SK-N-SH treated with all-trans-retinoic acid at 6 μM for 48 hours (cell line): ENCODE measurements around the gene LSM10.

Source experiments
- ATAC-seq: fragments of 200-7000 bp; cut with Tn5 transposase; 3 replicates; pipeline ENCODE4 v1.9.1; 2020; ENCODE audit warnings: mild to moderate bottlenecking, moderate library complexity
- ARNTL ChIP-seq: fragments of 450-650 bp; formaldehyde crosslinking; IDR thresholded peaks from 2 replicates; pipeline ENCODE4 v1.5.0; 2020; ENCODE audit warnings: low read depth, mild to moderate bottlenecking, moderate library complexity, borderline replicate concordance
- CSDC2 ChIP-seq: fragments of 250-450 bp; sonication (Bioruptor Pico); IDR thresholded peaks from 2 replicates; pipeline ENCODE4 v1.5.0; 2020; ENCODE audit warnings: mild to moderate bottlenecking, moderate library complexity
- CSRNP3 ChIP-seq: fragments of 250-450 bp; sonication (Bioruptor Pico); IDR thresholded peaks from 2 replicates; pipeline ENCODE4 v1.5.1; 2021; ENCODE audit warnings: mild to moderate bottlenecking, moderate library complexity
- ESRRG ChIP-seq: fragments of 250-450 bp; sonication (Bioruptor Pico); IDR thresholded peaks from 2 replicates; pipeline ENCODE4 v1.6.1; 2021; ENCODE audit warnings: mild to moderate bottlenecking
- ISL1 ChIP-seq: fragments of 250-450 bp; sonication (Bioruptor Pico); IDR thresholded peaks from 2 replicates; pipeline ENCODE4 v2.1.2; 2022; ENCODE audit warnings: mild to moderate bottlenecking, moderate library complexity
- OSR1 ChIP-seq: fragments of 250-450 bp; sonication (Bioruptor Pico); IDR thresholded peaks from 2 replicates; pipeline ENCODE4 v1.8.0; 2022; ENCODE audit warnings: moderate library complexity, mild to moderate bottlenecking, inconsistent platforms
- POU6F1 ChIP-seq: fragments of 250-450 bp; sonication (Bioruptor Pico); IDR thresholded peaks from 2 replicates; pipeline ENCODE4 v1.8.0; 2021; ENCODE audit warnings: low read depth, mild to moderate bottlenecking, moderate library complexity, borderline replicate concordance
- PPARA ChIP-seq: fragments of 250-450 bp; sonication (Bioruptor Pico); IDR thresholded peaks from 2 replicates; pipeline ENCODE4 v1.5.0; 2020; ENCODE audit warnings: mild to moderate bottlenecking, borderline replicate concordance
- RARB ChIP-seq: fragments of 250-450 bp; sonication (Bioruptor Pico); IDR thresholded peaks from 2 replicates; pipeline ENCODE4 v1.8.0; 2021; ENCODE audit warnings: mild to moderate bottlenecking, moderate library complexity
- SNAI2 ChIP-seq: fragments of 250-450 bp; sonication (Bioruptor Pico); IDR thresholded peaks from 2 replicates; pipeline ENCODE4 v1.5.0; 2020; ENCODE audit warnings: mild to moderate bottlenecking, moderate library complexity
- TCF4 ChIP-seq: fragments of 250-450 bp; sonication (Bioruptor Pico); IDR thresholded peaks from 2 replicates; pipeline ENCODE4 v1.8.0; 2021; ENCODE audit warnings: mild to moderate bottlenecking, moderate library complexity, borderline replicate concordance
- TOX ChIP-seq: fragments of 250-450 bp; sonication (Bioruptor Pico); IDR thresholded peaks from 2 replicates; pipeline ENCODE4 v1.8.0; 2021; ENCODE audit warnings: mild to moderate bottlenecking, moderate library complexity, borderline replicate concordance
- ZC3H10 ChIP-seq: fragments of 250-450 bp; sonication (Bioruptor Pico); IDR thresholded peaks from 2 replicates; pipeline ENCODE4 v1.5.1; 2021; ENCODE audit warnings: mild to moderate bottlenecking, moderate library complexity
- ZFP3 ChIP-seq: fragments of 250-450 bp; sonication (Bioruptor Pico); IDR thresholded peaks from 2 replicates; pipeline ENCODE4 v1.5.0; 2020; ENCODE audit warnings: mild to moderate bottlenecking, moderate library complexity
- ZFP30 ChIP-seq: fragments of 450-650 bp; formaldehyde crosslinking; IDR thresholded peaks from 2 replicates; pipeline ENCODE4 v1.5.0; 2022; ENCODE audit warnings: mild to moderate bottlenecking, moderate library complexity
- ZNF70 ChIP-seq: fragments of 450-650 bp; formaldehyde crosslinking; IDR thresholded peaks from 2 replicates; pipeline ENCODE4 v1.5.0; 2020; ENCODE audit warnings: mild to moderate bottlenecking, moderate library complexity
- ZNF8 ChIP-seq: fragments of 450-650 bp; formaldehyde crosslinking; IDR thresholded peaks from 2 replicates; pipeline ENCODE4 v1.5.0; 2020; ENCODE audit warnings: mild to moderate bottlenecking, moderate library complexity
- TF ChIP-seq, protein P1 (sequence below): fragments of 250-450 bp; sonication (Bioruptor Pico); IDR thresholded peaks from 2 replicates; pipeline ENCODE4 v1.5.1; 2020; ENCODE audit warnings: low read depth, mild to moderate bottlenecking, moderate library complexity
- TF ChIP-seq, protein P2 (sequence below): fragments of 250-450 bp; sonication (Bioruptor Pico); IDR thresholded peaks from 2 replicates; pipeline ENCODE4 v1.8.0; 2020; ENCODE audit warnings: mild to moderate bottlenecking, moderate library complexity, borderline replicate concordance
- TF ChIP-seq, protein P3 (sequence below): fragments of 250-450 bp; sonication (Bioruptor Pico); IDR thresholded peaks from 2 replicates; pipeline ENCODE4 v1.5.0; 2020; ENCODE audit warnings: mild to moderate bottlenecking, moderate library complexity

LSM10 gene

GRCh38 chr1:36400825-36401601, 3.3 kb upstream of the LSM10 start:
- TF ChIP-seq PPARA (CRISPR knock-in tag) (no peak), RARB (CRISPR knock-in tag) (no peak), ZC3H10 (CRISPR knock-in tag) (no peak), CSDC2 (CRISPR knock-in tag) (no peak), ZNF70 (no peak), ZFP3 (CRISPR knock-in tag) (no peak), ARNTL (no peak), POU6F1 (CRISPR knock-in tag) (no peak), OSR1 (no peak), CSRNP3 (CRISPR knock-in tag) (no peak), ISL1 (no peak), ESRRG (no peak), TOX (CRISPR knock-in tag) (no peak), ZFP30 (no peak)
- TF ChIP-seq, protein P1, sequence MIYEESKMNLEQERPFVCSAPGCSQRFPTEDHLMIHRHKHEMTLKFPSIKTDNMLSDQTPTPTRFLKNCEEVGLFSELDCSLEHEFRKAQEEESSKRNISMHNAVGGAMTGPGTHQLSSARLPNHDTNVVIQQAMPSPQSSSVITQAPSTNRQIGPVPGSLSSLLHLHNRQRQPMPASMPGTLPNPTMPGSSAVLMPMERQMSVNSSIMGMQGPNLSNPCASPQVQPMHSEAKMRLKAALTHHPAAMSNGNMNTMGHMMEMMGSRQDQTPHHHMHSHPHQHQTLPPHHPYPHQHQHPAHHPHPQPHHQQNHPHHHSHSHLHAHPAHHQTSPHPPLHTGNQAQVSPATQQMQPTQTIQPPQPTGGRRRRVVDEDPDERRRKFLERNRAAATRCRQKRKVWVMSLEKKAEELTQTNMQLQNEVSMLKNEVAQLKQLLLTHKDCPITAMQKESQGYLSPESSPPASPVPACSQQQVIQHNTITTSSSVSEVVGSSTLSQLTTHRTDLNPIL (CRISPR knock-in tag), result no peak
- TF ChIP-seq, protein P2, sequence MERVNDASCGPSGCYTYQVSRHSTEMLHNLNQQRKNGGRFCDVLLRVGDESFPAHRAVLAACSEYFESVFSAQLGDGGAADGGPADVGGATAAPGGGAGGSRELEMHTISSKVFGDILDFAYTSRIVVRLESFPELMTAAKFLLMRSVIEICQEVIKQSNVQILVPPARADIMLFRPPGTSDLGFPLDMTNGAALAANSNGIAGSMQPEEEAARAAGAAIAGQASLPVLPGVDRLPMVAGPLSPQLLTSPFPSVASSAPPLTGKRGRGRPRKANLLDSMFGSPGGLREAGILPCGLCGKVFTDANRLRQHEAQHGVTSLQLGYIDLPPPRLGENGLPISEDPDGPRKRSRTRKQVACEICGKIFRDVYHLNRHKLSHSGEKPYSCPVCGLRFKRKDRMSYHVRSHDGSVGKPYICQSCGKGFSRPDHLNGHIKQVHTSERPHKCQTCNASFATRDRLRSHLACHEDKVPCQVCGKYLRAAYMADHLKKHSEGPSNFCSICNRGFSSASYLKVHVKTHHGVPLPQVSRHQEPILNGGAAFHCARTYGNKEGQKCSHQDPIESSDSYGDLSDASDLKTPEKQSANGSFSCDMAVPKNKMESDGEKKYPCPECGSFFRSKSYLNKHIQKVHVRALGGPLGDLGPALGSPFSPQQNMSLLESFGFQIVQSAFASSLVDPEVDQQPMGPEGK (CRISPR knock-in tag), result no peak
- ATAC-seq, result no peak

- no peak for TF ChIP-seq CSDC2 (CRISPR knock-in tag)
- TF ChIP-seq ZNF8 (CRISPR knock-in tag), result no peak
- TF ChIP-seq TCF4, result no peak
- ATAC-seq, result no peak
Measured at GRCh38 chr1:36400514-36400824, 2.8 kb upstream of the LSM10 start.

- ATAC-seq, result no peak
- TF ChIP-seq ESRRG (no peak), CSRNP3 (CRISPR knock-in tag) (no peak), ZFP30 (no peak), ISL1 (no peak), SNAI2 (CRISPR knock-in tag) (no peak)
- TF ChIP-seq, protein P2 (CRISPR knock-in tag), result no peak
- TF ChIP-seq, protein P3, sequence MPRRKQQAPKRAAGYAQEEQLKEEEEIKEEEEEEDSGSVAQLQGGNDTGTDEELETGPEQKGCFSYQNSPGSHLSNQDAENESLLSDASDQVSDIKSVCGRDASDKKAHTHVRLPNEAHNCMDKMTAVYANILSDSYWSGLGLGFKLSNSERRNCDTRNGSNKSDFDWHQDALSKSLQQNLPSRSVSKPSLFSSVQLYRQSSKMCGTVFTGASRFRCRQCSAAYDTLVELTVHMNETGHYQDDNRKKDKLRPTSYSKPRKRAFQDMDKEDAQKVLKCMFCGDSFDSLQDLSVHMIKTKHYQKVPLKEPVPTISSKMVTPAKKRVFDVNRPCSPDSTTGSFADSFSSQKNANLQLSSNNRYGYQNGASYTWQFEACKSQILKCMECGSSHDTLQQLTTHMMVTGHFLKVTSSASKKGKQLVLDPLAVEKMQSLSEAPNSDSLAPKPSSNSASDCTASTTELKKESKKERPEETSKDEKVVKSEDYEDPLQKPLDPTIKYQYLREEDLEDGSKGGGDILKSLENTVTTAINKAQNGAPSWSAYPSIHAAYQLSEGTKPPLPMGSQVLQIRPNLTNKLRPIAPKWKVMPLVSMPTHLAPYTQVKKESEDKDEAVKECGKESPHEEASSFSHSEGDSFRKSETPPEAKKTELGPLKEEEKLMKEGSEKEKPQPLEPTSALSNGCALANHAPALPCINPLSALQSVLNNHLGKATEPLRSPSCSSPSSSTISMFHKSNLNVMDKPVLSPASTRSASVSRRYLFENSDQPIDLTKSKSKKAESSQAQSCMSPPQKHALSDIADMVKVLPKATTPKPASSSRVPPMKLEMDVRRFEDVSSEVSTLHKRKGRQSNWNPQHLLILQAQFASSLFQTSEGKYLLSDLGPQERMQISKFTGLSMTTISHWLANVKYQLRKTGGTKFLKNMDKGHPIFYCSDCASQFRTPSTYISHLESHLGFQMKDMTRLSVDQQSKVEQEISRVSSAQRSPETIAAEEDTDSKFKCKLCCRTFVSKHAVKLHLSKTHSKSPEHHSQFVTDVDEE, result no peak
Measured at GRCh38 chr1:36398370-36398977, 766 bp upstream of the LSM10 start.
